GM12892 (cell line): ENCODE measurements around the gene PGLYRP4.
"Not testable (repeated sequence)": the region's sequence is repeated elsewhere in the genome, so short reads cannot be mapped to it uniquely, and the experiment has no call there.

Source experiments
- DNase-seq: peaks from one replicate; pipeline ENCODE4 v3.0.0; 2011; ENCODE audit not compliant: insufficient read length
- FAIRE-seq: peaks from 2 replicates; lab custom pipeline; 2011; peaks lifted over from hg19 to GRCh38; lab: Jason Lieb, UNC
- POLR2A ChIP-seq: IDR thresholded peaks from 2 replicates; pipeline ENCODE4 v1.6.1; 2011; ENCODE audit warnings: low read depth, low read length, control low read depth
- POLR2AphosphoS5 ChIP-seq: IDR thresholded peaks from 2 replicates; pipeline ENCODE4 v1.6.1; 2011; ENCODE audit warnings: low read depth, low read length, control low read depth
- TAF1 ChIP-seq: IDR thresholded peaks from 2 replicates; pipeline ENCODE4 v1.6.1; 2011; ENCODE audit warnings: low read depth, mild to moderate bottlenecking, control low read depth, low read length, borderline replicate concordance

PGLYRP4 gene

GRCh38 chr1:153353226-153353947 lies 4.7 kb upstream of the PGLYRP4 start:
- FAIRE-seq (no peak), DNase-seq (no peak)
- no peak for TF ChIP-seq POLR2A
- no peak for TF ChIP-seq TAF1
- TF ChIP-seq POLR2AphosphoS5, result no peak

GRCh38 chr1:153352523-153352922 lies 3.9 kb upstream of the PGLYRP4 start:
- FAIRE-seq (peak; percentile 81), DNase-seq (no peak)
- TF ChIP-seq POLR2A, result no peak
- TF ChIP-seq POLR2AphosphoS5, result no peak
- no peak for TF ChIP-seq TAF1

- DNase-seq, result no peak
Observed at GRCh38 chr1:153350321-153350957, 1.8 kb upstream of the PGLYRP4 start.

GRCh38 chr1:153349363-153350320 lies 1.0 kb upstream of the PGLYRP4 start:
- TF ChIP-seq TAF1, result no peak
- TF ChIP-seq POLR2AphosphoS5, result no peak
- no peak for TF ChIP-seq POLR2A
- no peak for FAIRE-seq
- DNase-seq, result no peak

More at GRCh38 chr1:153350321-153350957, 1.8 kb upstream of the PGLYRP4 start:
- TF ChIP-seq POLR2AphosphoS5 (no peak), TAF1 (no peak), POLR2A (no peak)
- no peak for FAIRE-seq

- DNase-seq, result no peak
- TF ChIP-seq POLR2AphosphoS5 (no peak), POLR2A (no peak), TAF1 (no peak)
- FAIRE-seq, result no peak
Observed at GRCh38 chr1:153347856-153348255, 785 bp downstream of the PGLYRP4 start.

- DNase-seq, FAIRE-seq: not testable (repeated sequence)
Observed at GRCh38 chr1:153347049-153347448, 1.6 kb downstream of the PGLYRP4 start.

GRCh38 chr1:153346077-153346723 lies 2.4 kb downstream of the PGLYRP4 start:
- FAIRE-seq (peak; percentile 77), DNase-seq (no peak)
- no peak for TF ChIP-seq POLR2AphosphoS5
- no peak for TF ChIP-seq TAF1
- no peak for TF ChIP-seq POLR2A

GRCh38 chr1:153345187-153346076 lies 3.2 kb downstream of the PGLYRP4 start:
- no peak for TF ChIP-seq TAF1
- TF ChIP-seq POLR2A, result peak; percentile 24; the same call in 1 of the 2 replicates
- FAIRE-seq (peak; percentile 76), DNase-seq (no peak)

GRCh38 chr1:153344718-153345025 lies 4.0 kb downstream of the PGLYRP4 start:
- FAIRE-seq (peak; percentile 77), DNase-seq (no peak)

More at GRCh38 chr1:153344718-153345025, 4.0 kb downstream of the PGLYRP4 start:
- TF ChIP-seq POLR2A (peak; percentile 2; the same call in 1 of the 2 replicates), TAF1 (no peak)
